GM18861 (cell line): ENCODE data around the gene CLC.
"Not testable (repeated sequence)": the region's sequence is repeated elsewhere in the genome, so short reads cannot be mapped to it uniquely, and the experiment has no call there.

Experiments
- ATAC-seq: cut with Tn5 transposase; IDR thresholded peaks from one replicate; pipeline ENCODE4 v1.9.1; 2021; ENCODE audit not compliant: unreplicated experiment

CLC gene

GRCh38 chr19:39737891-39738290 lies at the start of gene CLC:
Gene CLC, minus strand, starts transcription at chr19:39738029. Its CDS starts 77 bp downstream, at chr19:39737952.
- ATAC-seq: no peak

- no peak for ATAC-seq
These were observed 43.1 kb upstream of the CLC start for GRCh38 chr19:39780894-39781293.

DNA sequence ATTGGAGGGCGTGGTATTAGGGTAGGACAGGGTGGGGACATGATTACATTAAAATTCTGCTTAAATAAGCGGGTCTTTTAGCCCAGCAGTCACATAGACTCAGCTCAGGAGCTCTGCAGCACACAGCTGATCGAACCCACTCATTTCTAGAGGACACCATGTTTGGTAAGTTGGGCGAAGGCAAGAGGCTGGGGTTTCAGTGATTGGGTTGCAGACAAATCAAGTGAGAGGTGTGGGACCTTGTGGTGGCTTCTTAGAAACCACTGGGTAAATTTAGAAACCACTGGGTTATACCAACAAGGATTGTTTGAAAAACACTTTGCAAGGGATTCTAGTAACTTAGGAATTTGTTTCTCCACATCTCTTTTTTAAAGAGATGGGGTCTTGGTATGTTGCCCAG lies 40.9 kb upstream of the CLC start, which contains the start of gene LEUTX:
TSS of gene LEUTX (plus strand) at position 92 of the 400 bp plus-strand sequence. CDS start at position 159, 67 bp downstream.
- ATAC-seq: no peak

GRCh38 chr19:39768786-39769185 lies 31.0 kb upstream of the CLC start:
- no peak for ATAC-seq

DNA sequence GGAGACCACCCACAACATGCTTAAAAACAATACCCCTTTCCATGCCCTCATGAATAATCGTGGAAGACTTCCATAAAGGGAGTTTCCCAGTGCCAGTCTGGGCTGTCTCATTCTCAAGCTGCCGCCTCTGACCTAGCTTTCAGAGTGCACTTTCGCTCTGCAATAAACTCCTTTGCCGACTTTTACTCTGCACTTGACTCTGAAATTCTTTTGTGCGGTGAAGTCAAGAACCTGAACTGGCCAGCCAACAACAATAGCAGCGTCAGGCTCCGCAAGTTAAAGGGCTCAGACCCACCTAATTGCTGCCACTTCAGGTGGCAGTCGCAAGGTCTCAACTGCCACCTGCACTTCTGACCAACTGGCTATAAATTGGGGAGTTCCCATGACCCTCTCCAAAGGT lies 30.5 kb upstream of the CLC start:
- ATAC-seq: no peak

- ATAC-seq: no peak
These were observed 27.6 kb upstream of the CLC start for GRCh38 chr19:39765091-39766076.

GRCh38 chr19:39761851-39762250 lies 24.0 kb upstream of the CLC start:
- not testable (repeated sequence) for ATAC-seq

- ATAC-seq: no peak
These were observed 21.8 kb upstream of the CLC start for GRCh38 chr19:39759457-39760184.

GRCh38 chr19:39754971-39755370 lies 17.1 kb upstream of the CLC start:
- ATAC-seq: no peak

- ATAC-seq: no peak
These were observed 16.7 kb upstream of the CLC start for GRCh38 chr19:39754544-39754943.

DNA sequence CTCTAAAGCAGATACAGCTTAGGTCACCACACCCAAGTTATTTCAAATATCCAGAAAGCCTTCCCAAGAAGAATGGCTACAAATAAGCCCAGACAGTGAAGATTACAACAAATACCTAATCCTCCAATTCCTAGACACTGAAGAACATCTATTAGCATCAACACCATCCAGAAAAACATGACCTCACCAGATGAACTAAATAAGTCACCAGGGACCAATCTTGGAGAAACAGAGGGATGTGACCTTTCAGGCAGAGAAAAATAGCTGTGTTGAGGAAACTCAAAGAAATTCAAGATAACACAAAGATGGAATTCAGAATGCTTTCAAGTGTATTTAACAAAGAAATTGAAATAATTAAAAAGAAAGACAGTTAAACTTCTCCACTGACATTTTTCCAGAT lies 15.0 kb upstream of the CLC start:
- ATAC-seq: no peak

- ATAC-seq: no peak
These were observed 14.6 kb upstream of the CLC start for GRCh38 chr19:39752390-39752789.

DNA sequence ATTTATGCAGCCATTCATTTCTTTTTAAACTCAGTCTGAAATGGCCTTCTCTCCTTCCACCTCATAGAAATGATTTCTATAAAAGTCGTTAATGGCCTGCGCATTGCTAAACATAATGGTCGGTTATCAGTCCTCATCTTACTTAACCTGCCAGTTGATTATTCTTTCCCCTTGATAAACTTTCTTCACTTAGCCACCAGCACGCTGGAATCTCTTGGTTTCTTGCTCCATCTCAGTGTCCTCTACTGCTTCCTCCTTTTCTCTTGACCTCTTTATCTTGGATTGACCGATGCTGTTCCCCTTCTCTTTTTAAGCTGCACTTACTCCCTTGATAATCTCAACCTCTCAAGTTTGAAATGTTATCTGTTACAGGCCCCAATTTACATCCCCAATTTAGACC lies 12.2 kb upstream of the CLC start:
- ATAC-seq: no peak

GRCh38 chr19:39746836-39747529 lies 9.2 kb upstream of the CLC start:
- no peak for ATAC-seq

GRCh38 chr19:39745643-39746042 lies 7.8 kb upstream of the CLC start:
- no peak for ATAC-seq

GRCh38 chr19:39740395-39740794 lies 2.6 kb upstream of the CLC start:
- no peak for ATAC-seq

- no peak for ATAC-seq
These were observed 985 bp upstream of the CLC start for GRCh38 chr19:39738814-39739213.

DNA sequence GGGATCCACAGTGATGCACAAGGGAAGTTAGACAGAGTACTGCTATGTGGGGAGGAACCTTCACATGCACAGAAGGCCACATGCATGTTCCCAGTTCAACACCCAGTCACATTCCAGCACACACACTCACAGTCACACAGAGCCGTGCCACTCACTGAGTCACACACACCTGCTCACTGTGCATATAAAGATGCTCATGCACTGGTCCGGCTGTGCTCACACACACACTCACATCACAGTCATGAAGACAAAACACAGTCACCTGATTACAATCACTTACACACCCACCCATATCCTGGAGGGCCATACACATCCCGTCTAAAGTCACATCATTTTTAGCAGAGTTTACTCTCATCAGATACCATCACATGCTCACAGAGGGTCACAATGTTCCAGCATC lies 478 bp downstream of the CLC start:
- ATAC-seq: no peak

GRCh38 chr19:39736088-39736487 lies 1.7 kb downstream of the CLC start:
- no peak for ATAC-seq

- no peak for ATAC-seq
These were observed 2.1 kb downstream of the CLC start for GRCh38 chr19:39735688-39736087.

GRCh38 chr19:39733841-39734240 lies 4.0 kb downstream of the CLC start:
- ATAC-seq: no peak
